Measurements from ENCODE around the gene C1GALT1. TPM values are rescaled to one million over a fixed set of nuclear protein-coding genes. Genes with fewer than 3 reads are reported as not detected.
"Not testable (repeated sequence)": the region's sequence is repeated elsewhere in the genome, so short reads cannot be mapped to it uniquely, and the experiment has no call there.

C1GALT1 gene
- total RNA-seq, 1 donor from 2014 or later: 34.9 TPM

- DNase-seq (ENCODE audit: low read depth): no peak
- TF ChIP-seq CTCF (conservative IDR thresholded peaks at IDR 0.05; ENCODE audit: low read depth, low read length): no peak
- no peak overlapping the region for H3K4me3 ChIP-seq (ENCODE audit: low read depth, low read length)
These were observed 55.6 kb downstream of the C1GALT1 start for GRCh38 chr7:7237978-7238267.

GRCh38 chr7:7239346-7239745 lies 57.0 kb downstream of the C1GALT1 start:
- TF ChIP-seq CTCF (conservative IDR thresholded peaks at IDR 0.05; ENCODE audit: low read depth, low read length): no peak
- no peak for DNase-seq (ENCODE audit: low read depth)
- H3K4me3 ChIP-seq (ENCODE audit: low read depth, low read length): no peak overlapping the region

- TF ChIP-seq CTCF (conservative IDR thresholded peaks at IDR 0.05; ENCODE audit: low read depth, low read length): no peak
- no peak for DNase-seq (ENCODE audit: low read depth)
- H3K4me3 ChIP-seq (ENCODE audit: low read depth, low read length): no peak overlapping the region
These were observed 60.6 kb downstream of the C1GALT1 start for GRCh38 chr7:7242899-7243298.

GRCh38 chr7:7245233-7245632 lies 62.9 kb downstream of the C1GALT1 start:
- not testable (repeated sequence) for DNase-seq (ENCODE audit: low read depth); H3K4me3 ChIP-seq (ENCODE audit: low read depth, low read length)

- TF ChIP-seq CTCF (conservative IDR thresholded peaks at IDR 0.05; ENCODE audit: low read depth, low read length): no peak
- no peak overlapping the region for H3K4me3 ChIP-seq (ENCODE audit: low read depth, low read length)
- DNase-seq (ENCODE audit: low read depth): no peak
These were observed 63.9 kb downstream of the C1GALT1 start for GRCh38 chr7:7246223-7246622.

GRCh38 chr7:7247658-7248057 lies 65.3 kb downstream of the C1GALT1 start:
- no peak for TF ChIP-seq CTCF (conservative IDR thresholded peaks at IDR 0.05; ENCODE audit: low read depth, low read length)
- no peak for DNase-seq (ENCODE audit: low read depth)
- H3K4me3 ChIP-seq (ENCODE audit: low read depth, low read length): peak overlapping the region; percentile 10

- H3K4me3 ChIP-seq (ENCODE audit: low read depth, low read length): no peak overlapping the region
- TF ChIP-seq CTCF (conservative IDR thresholded peaks at IDR 0.05; ENCODE audit: low read depth, low read length): no peak
- DNase-seq (ENCODE audit: low read depth): no peak
These were observed 67.5 kb downstream of the C1GALT1 start for GRCh38 chr7:7249814-7250213.

GRCh38 chr7:7251742-7252141 lies 69.4 kb downstream of the C1GALT1 start:
- DNase-seq (ENCODE audit: low read depth): no peak

More at GRCh38 chr7:7251742-7252141, 69.4 kb downstream of the C1GALT1 start:
- TF ChIP-seq CTCF (conservative IDR thresholded peaks at IDR 0.05; ENCODE audit: low read depth, low read length): no peak
- H3K4me3 ChIP-seq (ENCODE audit: low read depth, low read length): no peak overlapping the region

Data from epithelial cell of proximal tubule (primary cell).